NCI-H2196 (cell line): ENCODE results near the gene GPD1.
"Not testable (repeated sequence)": the region's sequence is repeated elsewhere in the genome, so short reads cannot be mapped to it uniquely, and the experiment has no call there.

Experiments
- DNase-seq: peaks from one replicate; lab custom pipeline; 2025; ENCODE audit not compliant: unreplicated experiment; lab: John Stamatoyannopoulos, UW

GPD1 gene

GRCh38 chr12:50120521-50120920 is 16.7 kb downstream of the GPD1 start:
- no peak for DNase-seq

GRCh38 chr12:50120953-50121352 is 17.1 kb downstream of the GPD1 start:
- no peak for DNase-seq

GRCh38 chr12:50121641-50122040 is 17.8 kb downstream of the GPD1 start:
- DNase-seq = no peak

DNA sequence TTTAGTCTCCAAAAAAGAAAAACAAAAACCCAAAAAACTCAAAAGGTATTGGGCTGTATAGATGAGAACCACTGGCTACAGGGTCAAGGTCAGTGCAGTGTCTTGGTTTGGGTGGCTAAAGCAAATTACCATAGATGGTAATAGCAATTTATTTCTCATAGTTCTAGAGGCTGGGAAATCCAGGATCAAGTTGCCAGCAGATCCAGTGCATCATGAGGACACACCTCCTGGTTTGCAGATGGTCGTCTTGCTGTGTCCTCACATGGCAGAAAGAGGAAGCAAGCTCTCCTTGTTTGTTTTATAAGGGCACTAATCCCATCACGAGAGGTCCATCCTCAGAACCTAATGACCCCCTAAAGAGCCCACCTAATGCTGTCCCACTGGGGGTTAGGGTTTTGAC is 19.4 kb downstream of the GPD1 start:
- DNase-seq = no peak

GRCh38 chr12:50127546-50127945 is 23.7 kb downstream of the GPD1 start:
- DNase-seq = peak; percentile 60

- no peak for DNase-seq
Measured at GRCh38 chr12:50129290-50129689, 25.5 kb downstream of the GPD1 start.

DNA sequence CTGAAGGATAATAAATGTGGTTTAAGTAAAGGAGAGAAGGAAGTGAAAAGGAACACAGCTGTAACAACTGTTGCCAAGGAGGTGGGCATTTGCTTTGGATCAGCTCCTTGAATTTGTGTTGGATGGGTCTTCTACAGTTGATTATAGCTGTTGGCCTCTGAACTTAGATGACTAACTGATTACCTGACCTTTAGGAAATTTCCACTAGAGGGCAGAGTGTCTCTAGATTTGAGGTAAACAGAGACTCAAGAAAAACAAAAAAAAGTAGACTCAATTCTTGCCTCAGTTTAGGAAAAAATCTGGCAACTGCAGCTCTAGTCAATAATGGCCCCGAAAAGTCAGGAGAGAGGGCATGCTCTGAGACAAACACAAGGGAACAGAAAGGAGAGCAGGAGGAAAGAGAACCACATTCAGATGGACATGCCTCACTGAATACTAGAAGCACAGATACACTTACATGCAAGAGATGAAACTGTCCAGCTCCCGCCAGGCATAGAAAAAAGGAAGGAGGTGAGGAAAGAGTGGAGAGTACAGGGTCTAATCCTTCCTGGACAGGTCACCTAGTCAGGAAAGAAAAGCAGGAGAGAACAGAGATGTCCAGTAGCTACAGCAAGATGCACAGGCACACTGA is 28.8 kb downstream of the GPD1 start:
- peak; percentile 57 for DNase-seq

GRCh38 chr12:50142993-50143392 is 39.2 kb downstream of the GPD1 start:
- no peak for DNase-seq

DNA sequence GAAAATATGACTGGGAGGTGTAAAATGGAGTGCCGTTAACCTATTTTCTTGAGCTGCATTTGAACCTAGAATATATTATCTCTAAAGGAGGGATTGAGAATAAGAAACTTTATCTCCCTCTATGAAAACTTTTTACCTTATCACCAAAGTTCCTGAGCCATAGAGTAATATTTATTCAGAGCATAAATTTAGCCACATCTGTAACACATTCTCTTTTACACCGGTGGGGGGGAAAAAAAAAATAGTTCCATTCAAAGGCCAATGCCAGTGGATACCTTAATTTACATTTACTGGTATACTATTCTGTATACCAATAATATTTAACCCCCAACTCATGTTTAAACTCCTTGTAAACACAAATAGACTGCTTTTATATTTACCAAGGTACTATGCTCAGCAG is 41.6 kb downstream of the GPD1 start:
- DNase-seq = no peak

- DNase-seq = no peak
Measured at GRCh38 chr12:50147281-50147680, 43.5 kb downstream of the GPD1 start.

DNA sequence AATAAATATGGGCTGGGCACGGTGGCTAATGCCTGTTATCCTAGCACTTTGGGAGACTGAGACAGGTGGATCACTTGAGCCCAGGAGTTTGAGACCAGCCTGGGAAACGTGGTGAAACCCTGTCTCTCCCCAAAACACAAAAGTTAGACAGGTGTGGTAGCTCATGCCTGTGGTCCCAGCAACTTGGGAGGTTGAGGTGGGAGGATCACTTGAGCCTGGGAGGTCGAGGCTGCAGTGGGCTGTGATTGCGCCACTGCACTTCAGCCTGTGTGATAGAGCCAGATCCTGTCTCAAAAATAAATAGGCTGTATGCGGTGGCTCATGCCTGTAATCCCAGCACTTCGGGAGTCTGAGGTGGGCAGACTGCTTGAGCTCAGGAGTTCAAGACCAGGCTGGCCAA is 44.2 kb downstream of the GPD1 start:
- not testable (repeated sequence) for DNase-seq

GRCh38 chr12:50149311-50149710 is 45.5 kb downstream of the GPD1 start:
- no peak for DNase-seq

- no peak for DNase-seq
Measured at GRCh38 chr12:50151047-50151687, 47.4 kb downstream of the GPD1 start.

DNA sequence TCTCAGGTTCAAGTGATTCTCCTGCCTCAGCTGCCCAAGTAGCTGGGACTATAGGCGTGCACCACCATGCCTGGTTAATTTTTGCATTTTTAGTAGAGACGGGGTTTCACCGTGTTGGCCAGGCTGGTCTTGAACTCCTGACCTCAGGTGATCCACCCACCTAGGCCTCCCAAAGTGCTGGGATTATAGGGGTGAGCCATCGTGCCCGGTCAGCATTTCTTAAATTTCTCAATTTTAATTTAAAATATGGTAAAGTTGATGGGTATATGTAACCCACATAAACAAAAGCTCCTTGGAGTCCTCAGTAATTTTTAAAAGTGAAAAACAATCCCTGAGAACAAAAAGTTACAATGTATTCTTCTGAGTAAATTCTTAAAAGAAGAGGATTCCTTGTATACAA is 51.1 kb downstream of the GPD1 start:
- DNase-seq = not testable (repeated sequence)

DNA sequence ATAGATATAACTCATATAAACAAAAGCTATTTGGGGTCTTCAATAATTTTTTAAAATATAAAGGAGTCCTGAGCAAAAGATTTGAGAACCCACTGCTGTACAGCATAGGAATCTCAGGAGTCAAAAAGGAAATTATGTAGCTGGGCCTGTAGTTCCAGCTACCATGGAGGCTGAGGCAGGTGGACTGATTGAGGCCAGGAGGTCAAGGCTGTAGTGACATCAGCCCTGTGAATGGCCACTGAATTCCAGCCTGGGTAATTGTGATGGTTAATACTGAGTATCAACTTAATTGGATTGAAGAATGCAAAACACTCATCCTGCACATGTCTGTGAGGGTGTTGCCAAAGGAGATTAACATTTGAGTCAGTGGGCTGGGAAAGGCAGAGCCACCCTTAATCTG is 52.8 kb downstream of the GPD1 start:
- no peak for DNase-seq

DNA sequence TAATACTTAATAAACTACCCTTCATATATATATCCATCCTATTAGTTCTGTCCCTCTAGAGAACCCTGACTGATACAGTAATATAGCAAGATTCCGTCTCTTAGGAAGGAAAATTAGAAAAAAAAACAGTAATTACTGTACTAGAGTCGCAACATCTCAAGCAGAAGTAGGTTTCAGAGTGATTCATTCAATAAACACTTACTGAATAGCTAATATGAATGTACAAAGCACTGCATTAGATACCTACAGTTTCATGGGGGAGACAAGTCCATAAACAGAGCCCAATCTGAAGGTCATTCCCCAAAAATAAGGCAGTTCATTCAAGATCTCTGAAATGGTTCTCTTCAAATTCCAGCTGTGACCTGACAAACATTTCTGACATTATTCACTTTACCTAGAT is 53.5 kb downstream of the GPD1 start:
- no peak for DNase-seq

- no peak for DNase-seq
Measured at GRCh38 chr12:50160643-50161042, 56.8 kb downstream of the GPD1 start.
